ENCODE data around the gene SPEM1. TPM values are rescaled to one million over a fixed set of nuclear protein-coding genes. Genes with fewer than 3 reads are reported as not detected.

The SPEM1 gene
- total RNA-seq, 2 donors from 2014 or later: 3.6 TPM; not detected in 1

DNA sequence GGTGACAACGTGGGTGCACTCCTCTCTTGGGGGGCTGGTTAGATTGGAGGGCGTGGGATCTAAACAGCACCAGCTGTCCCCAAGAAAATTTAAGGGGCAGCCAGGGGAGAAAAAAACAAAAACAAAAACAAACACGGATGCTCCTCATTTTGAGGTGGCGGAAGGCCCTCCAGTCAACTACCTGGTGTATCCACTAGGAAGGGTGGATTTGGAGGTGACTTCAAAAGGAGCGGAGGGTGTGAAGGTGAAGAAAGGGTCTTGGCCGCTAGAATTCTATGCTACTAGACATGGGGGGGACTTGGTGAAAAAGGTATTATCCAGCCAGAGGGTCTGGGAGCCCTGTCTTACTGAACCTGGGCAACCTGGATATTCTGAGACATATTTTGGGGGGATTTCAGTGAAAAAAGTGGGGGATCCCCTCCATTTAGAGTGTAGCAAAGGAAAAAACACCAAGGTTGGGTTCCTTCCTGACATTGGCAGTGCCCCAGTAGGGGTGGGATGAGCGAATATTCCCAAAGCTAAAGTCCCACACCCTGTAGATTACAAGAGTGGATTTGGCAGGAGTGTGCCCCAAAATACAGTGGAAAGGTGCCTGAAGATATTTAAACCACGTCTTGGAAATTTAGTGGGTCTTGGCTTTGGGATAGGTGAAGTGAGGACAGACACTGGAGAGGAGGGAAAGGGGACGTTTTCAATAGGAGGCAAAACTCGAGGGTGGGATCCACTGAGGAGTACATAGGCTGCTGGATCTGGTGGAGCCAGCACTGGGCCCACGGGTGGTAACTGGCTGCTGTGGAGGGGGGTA lies 18.7 kb downstream of the SPEM1 start:
- TF ChIP-seq POLR2AphosphoS5 (IDR thresholded peaks at IDR 0.05) (no peak), POLR2A (IDR thresholded peaks at IDR 0.05) (no peak)
- TF ChIP-seq, protein P1, sequence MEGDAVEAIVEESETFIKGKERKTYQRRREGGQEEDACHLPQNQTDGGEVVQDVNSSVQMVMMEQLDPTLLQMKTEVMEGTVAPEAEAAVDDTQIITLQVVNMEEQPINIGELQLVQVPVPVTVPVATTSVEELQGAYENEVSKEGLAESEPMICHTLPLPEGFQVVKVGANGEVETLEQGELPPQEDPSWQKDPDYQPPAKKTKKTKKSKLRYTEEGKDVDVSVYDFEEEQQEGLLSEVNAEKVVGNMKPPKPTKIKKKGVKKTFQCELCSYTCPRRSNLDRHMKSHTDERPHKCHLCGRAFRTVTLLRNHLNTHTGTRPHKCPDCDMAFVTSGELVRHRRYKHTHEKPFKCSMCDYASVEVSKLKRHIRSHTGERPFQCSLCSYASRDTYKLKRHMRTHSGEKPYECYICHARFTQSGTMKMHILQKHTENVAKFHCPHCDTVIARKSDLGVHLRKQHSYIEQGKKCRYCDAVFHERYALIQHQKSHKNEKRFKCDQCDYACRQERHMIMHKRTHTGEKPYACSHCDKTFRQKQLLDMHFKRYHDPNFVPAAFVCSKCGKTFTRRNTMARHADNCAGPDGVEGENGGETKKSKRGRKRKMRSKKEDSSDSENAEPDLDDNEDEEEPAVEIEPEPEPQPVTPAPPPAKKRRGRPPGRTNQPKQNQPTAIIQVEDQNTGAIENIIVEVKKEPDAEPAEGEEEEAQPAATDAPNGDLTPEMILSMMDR (IDR thresholded peaks at IDR 0.05): no peak
- Histone ChIP-seq H3K36me3 (no peaks in the 10 kb centered on the region), H3K9me3 (no peaks in the 10 kb centered on the region), H3K4me3 (peak overlapping the region; percentile 26 to 30), H3K27ac (no peak overlapping the region), H3K27me3 (replicated peaks; ENCODE audit: insufficient read depth) (no peaks in the 10 kb centered on the region), H3K4me1 (replicated peaks) (peaks cover 15% of the 10 kb centered on the region)
- DNase-seq (ENCODE audit: low spot score): no peak
- intact Hi-C loops (cut with DNase I): loop anchor here (5.0 kb wide), 2 partner anchors 38 to 123 kb away; partner anchors contain the start of genes SENP3 and ZBTB4
- WGBS: 58% methylated on average over 11 of the region's 11 CpGs

DNA sequence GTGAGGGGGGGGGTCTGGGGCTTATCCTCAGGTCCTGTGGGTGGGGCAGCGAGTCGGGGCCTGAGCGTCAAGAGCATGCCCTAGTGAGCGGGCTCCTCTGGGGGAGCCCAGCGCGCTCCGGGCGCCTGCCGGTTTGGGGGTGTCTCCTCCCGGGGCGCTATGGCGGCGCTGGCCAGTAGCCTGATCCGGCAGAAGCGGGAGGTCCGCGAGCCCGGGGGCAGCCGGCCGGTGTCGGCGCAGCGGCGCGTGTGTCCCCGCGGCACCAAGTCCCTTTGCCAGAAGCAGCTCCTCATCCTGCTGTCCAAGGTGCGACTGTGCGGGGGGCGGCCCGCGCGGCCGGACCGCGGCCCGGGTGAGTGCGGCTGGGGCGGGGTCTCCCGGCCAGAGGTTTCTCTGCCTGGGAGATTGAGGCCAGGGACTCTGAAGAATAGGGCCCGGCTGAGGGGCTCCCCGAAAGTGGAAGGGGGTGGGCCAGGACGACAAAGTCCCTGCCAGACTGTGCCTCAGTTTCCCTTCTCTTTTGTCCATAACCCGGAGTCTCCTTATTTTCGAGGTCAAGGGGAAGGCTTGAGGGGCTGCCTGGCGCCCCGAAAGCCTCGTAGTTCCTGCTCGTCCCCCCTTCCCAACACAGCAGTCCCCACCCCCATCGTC lies 19.5 kb downstream of the SPEM1 start, which contains the start of gene FGF11:
Gene FGF11 (plus strand): TSS at position 51 of the 651 bp plus-strand sequence. CDS start 109 bp downstream, at position 160.
- intact Hi-C loops (cut with DNase I): loop anchor here (5.0 kb wide), 2 partner anchors 38 to 123 kb away; partner anchors contain the start of genes SENP3 and ZBTB4
- Histone ChIP-seq H3K4me1 (replicated peaks) (peaks cover 15% of the 10 kb centered on the region), H3K27me3 (replicated peaks; ENCODE audit: insufficient read depth) (no peaks in the 10 kb centered on the region), H3K36me3 (no peaks in the 10 kb centered on the region), H3K9me3 (no peaks in the 10 kb centered on the region), H3K27ac (peak within 1 kb of the TSS in 1 of 2 donors; percentile 39), H3K4me3 (peak within 1 kb of the TSS; percentile 26 to 30)
- DNase-seq (ENCODE audit: low spot score): no peak
- TF ChIP-seq POLR2A (IDR thresholded peaks at IDR 0.05) (no peak), POLR2AphosphoS5 (IDR thresholded peaks at IDR 0.05) (no peak)
- TF ChIP-seq, protein P1 (IDR thresholded peaks at IDR 0.05): no peak
- 1% methylated on average over 28 of the region's 50 CpGs for WGBS

DNA sequence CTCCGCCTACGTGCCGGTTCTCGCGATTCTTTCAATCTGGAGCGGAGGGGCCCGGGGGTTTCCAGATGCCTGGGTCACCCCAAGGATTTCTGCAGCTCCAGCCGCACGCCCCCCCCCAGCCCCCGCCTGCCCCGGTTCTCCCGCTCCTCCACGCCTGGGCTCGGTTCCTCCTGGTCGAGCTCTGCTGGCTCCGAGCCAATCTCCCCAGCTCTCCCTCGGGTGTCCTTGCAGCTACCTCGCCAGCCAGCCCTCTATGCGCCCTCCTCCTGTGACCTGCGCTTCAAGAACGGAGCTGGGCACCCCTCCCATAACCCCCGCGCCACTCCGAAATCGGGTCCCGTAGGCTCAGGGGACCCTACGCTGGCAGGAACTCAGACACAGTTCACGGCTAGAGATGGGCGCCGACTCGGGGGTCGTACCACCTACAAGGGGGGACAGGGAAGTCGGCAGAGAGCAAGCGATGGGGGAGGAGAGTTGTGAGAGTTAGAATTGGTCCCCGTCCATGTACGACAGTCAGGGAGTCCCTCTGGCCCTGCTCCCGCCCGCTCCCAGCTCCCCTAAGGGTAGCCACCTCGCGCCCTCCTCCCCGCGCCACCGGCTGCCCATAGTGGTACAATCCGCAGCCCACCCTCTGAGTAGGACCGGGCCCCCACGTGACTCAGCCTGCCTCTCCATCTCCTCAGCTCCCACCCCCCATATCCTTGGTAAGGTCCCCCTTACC lies 20.1 kb downstream of the SPEM1 start:
- 3% methylated on average over 42 of the region's 46 CpGs for WGBS
- Histone ChIP-seq H3K4me3 (peak overlapping the region; percentile 26 to 30), H3K9me3 (no peaks in the 10 kb centered on the region), H3K27me3 (replicated peaks; ENCODE audit: insufficient read depth) (no peaks in the 10 kb centered on the region), H3K4me1 (replicated peaks) (peaks cover 15% of the 10 kb centered on the region), H3K27ac (no peak overlapping the region), H3K36me3 (no peaks in the 10 kb centered on the region)
- DNase-seq (ENCODE audit: low spot score): peak; percentile 44
- intact Hi-C loops (cut with DNase I): no loop called here
- TF ChIP-seq POLR2A (IDR thresholded peaks at IDR 0.05) (no peak), POLR2AphosphoS5 (IDR thresholded peaks at IDR 0.05) (no peak)
- TF ChIP-seq, protein P1 (IDR thresholded peaks at IDR 0.05): no peak

DNA sequence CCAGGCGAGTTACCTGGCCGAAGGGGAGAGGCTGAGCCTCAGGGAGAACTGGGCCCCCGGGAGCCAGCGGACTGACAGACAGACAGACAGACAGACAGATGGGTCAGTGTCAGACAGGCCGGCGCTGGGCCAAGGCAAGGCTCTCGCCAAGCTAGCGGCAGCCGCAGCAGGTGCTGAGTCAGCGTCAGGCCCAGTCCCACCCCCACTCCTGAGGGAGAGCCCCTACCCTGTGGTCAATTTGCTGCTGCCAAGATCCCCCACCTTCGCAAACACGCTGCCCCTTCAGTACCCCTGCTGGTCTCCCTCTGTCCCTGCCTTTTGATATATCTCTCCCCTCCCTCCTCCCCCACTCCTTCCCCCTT lies 20.7 kb downstream of the SPEM1 start:
- H3K27me3 ChIP-seq (replicated peaks; ENCODE audit: insufficient read depth): no peaks in the 10 kb centered on the region
- no peak overlapping the region for H3K27ac ChIP-seq
- no peaks in the 10 kb centered on the region for H3K36me3 ChIP-seq
- TF ChIP-seq, protein P1 (IDR thresholded peaks at IDR 0.05): no peak
- TF ChIP-seq POLR2A (IDR thresholded peaks at IDR 0.05): no peak
- no peak for TF ChIP-seq POLR2AphosphoS5 (IDR thresholded peaks at IDR 0.05)
- no peak overlapping the region for H3K4me3 ChIP-seq
- WGBS: 9% methylated on average over 12 of the region's 12 CpGs
- H3K9me3 ChIP-seq: no peaks in the 10 kb centered on the region
- H3K4me1 ChIP-seq (replicated peaks): peaks cover 12% of the 10 kb centered on the region
- DNase-seq (ENCODE audit: low spot score): no peak
- intact Hi-C loops (cut with DNase I): no loop called here

All from prostate gland (tissue), 2 donors.